HG03139 (cell line): ENCODE data around the gene RFNG.

ENCODE experiments used
- ATAC-seq: cut with Tn5 transposase; IDR thresholded peaks from one replicate; pipeline ENCODE4 v1.9.1; 2021; ENCODE audit not compliant: unreplicated experiment

Gene RFNG

GRCh38 chr17:82089723-82090548 lies 38.3 kb upstream of the RFNG start:
- no peak for ATAC-seq

- ATAC-seq: no peak
Observed at GRCh38 chr17:82088838-82089722, 37.5 kb upstream of the RFNG start.

- no peak for ATAC-seq
Observed at GRCh38 chr17:82087961-82088837, 36.6 kb upstream of the RFNG start.

GRCh38 chr17:82086941-82087906 lies 35.6 kb upstream of the RFNG start:
- ATAC-seq: no peak

- no peak for ATAC-seq
Observed at GRCh38 chr17:82085931-82086764, 34.5 kb upstream of the RFNG start.

- no peak for ATAC-seq
Observed at GRCh38 chr17:82085031-82085861, 33.6 kb upstream of the RFNG start.

GRCh38 chr17:82084373-82085030 lies 32.9 kb upstream of the RFNG start:
- ATAC-seq: no peak

- ATAC-seq: no peak
Observed at GRCh38 chr17:82083533-82084359, 32.1 kb upstream of the RFNG start.

- no peak for ATAC-seq
Observed at GRCh38 chr17:82083009-82083408, 31.4 kb upstream of the RFNG start.

GRCh38 chr17:82082456-82082855 lies 30.8 kb upstream of the RFNG start:
- ATAC-seq: no peak

- no peak for ATAC-seq
Observed at GRCh38 chr17:82081966-82082365, 30.4 kb upstream of the RFNG start.

- ATAC-seq: no peak
Observed at GRCh38 chr17:82081546-82081945, 29.9 kb upstream of the RFNG start.

- no peak for ATAC-seq
Observed at GRCh38 chr17:82080789-82081464, 29.3 kb upstream of the RFNG start.

GRCh38 chr17:82080048-82080788 lies 28.6 kb upstream of the RFNG start:
- no peak for ATAC-seq

- no peak for ATAC-seq
Observed at GRCh38 chr17:82079001-82079677, 27.5 kb upstream of the RFNG start.
